HCT116 (cell line): Measurements from ENCODE around the gene CFAP45. TPM values are rescaled to one million over a fixed set of nuclear protein-coding genes. Genes with fewer than 3 reads are reported as not detected.

Experiments
- ATAC-seq: fragments of 200-7000 bp; cut with Tn5 transposase; 2 replicates; pipeline ENCODE4 v1.9.1; 2020; ENCODE audit warnings: mild to moderate bottlenecking, moderate library complexity
- BruUV-seq: library from RNA; stranded (reverse); fragments of 400-500 nt; replicated peaks from 2 replicates; lab custom pipeline; 2021; lab: Mats Ljungman, UMichigan
- CTCF ChIA-PET: fragments of 300-600 bp; sonication (Branson Sonifier 250); formaldehyde crosslinking; loops from one replicate; lab custom pipeline; 2021; ENCODE audit warnings: antibody characterized with exemption; lab: Charles Lee
- POLR2A ChIA-PET: fragments of 300-600, 350-600 bp; sonication (Branson Sonifier 250); formaldehyde crosslinking; loops from one replicate; lab custom pipeline; 2021; ENCODE audit warnings: antibody characterized with exemption; lab: Charles Lee
- RAD21 ChIA-PET, 2 experiments: fragments of 300-600 bp; sonication (Branson Sonifier 250); formaldehyde crosslinking; loops; one replicate each; lab custom pipeline; 2023; ENCODE audit warnings: low total read pairs in 2 of 2; ENCODE audit not compliant: uncharacterized antibody in 2 of 2, unreplicated experiment in 2 of 2, low non-redundant PET in 1 of 2; lab: Charles Lee
- DNase-seq: peaks from one replicate; pipeline ENCODE4 v3.0.0-alpha.2; 2010; ENCODE audit warnings: low read depth, low spot score
- H2AFZ ChIP-seq: fragments of 200-600 bp; shearing (Covaris generic), sonication (generic); 2 replicates; pipeline ENCODE4 v1.6.1; 2017; ENCODE audit warnings: low read depth, mixed run types, mixed read lengths, antibody characterized with exemption, low read length; ENCODE audit not compliant: poor library complexity, severe bottlenecking
- H3K27ac ChIP-seq: 2 replicates; pipeline ENCODE4 v1.5.1; 2012; ENCODE audit warnings: low read depth, low read length
- H3K27me3 ChIP-seq: fragments of 200-600 bp; sonication (generic); 2 replicates; pipeline ENCODE4 v1.6.1; 2016; ENCODE audit warnings: mixed run types, low read length, mixed read lengths; ENCODE audit not compliant: insufficient read depth
- H3K36me3 ChIP-seq, 2 experiments: fragments of 200-500 bp in 1 of 2; fragments of 200-600 bp in 1 of 2; sonication (Bioruptor generic) in 1 of 2; sonication (generic) in 1 of 2; 2 replicates each; pipeline versions ENCODE4 v1.5.1 to v1.6.1; 2014 to 2016; ENCODE audit warnings: low read length in 2 of 2, inconsistent platforms in 1 of 2, mixed read lengths in 1 of 2, mixed run types in 1 of 2; ENCODE audit not compliant: insufficient read depth in 2 of 2, control insufficient read depth in 1 of 2
- H3K4me1 ChIP-seq, 2 experiments: fragments of 200-600 bp in 1 of 2; sonication (generic) in 1 of 2; 2 replicates each; pipeline versions ENCODE4 v1.5.1 to v1.6.1; 2012 to 2017; ENCODE audit warnings: low read length in 2 of 2, inconsistent platforms in 1 of 2, mild to moderate bottlenecking in 1 of 2, mixed read lengths in 1 of 2, mixed run types in 1 of 2, moderate library complexity in 1 of 2; ENCODE audit not compliant: insufficient read depth in 2 of 2, control insufficient read depth in 1 of 2
- H3K4me2 ChIP-seq: fragments of 200-600 bp; sonication (generic); 2 replicates; pipeline ENCODE4 v1.6.1; 2017; ENCODE audit warnings: mixed run types, low read length, mixed read lengths
- H3K4me3 ChIP-seq, 2 experiments: fragments of 200-600 bp in 1 of 2; sonication (generic) in 1 of 2; replicated peaks in 1 of 2; 2 replicates each; pipeline ENCODE4 v1.5.1; 2011 to 2016; ENCODE audit warnings: low read length in 2 of 2, control low read depth in 1 of 2, low read depth in 1 of 2, mild to moderate bottlenecking in 1 of 2, mixed read lengths in 1 of 2, mixed run types in 1 of 2
- H3K79me2 ChIP-seq: fragments of 200-600 bp; sonication (generic); 2 replicates; pipeline ENCODE4 v1.6.1; 2017; ENCODE audit warnings: mild to moderate bottlenecking, mixed run types, low read length, moderate library complexity, mixed read lengths; ENCODE audit not compliant: insufficient read depth
- H3K9ac ChIP-seq: fragments of 200-600 bp; sonication (generic); 2 replicates; pipeline ENCODE4 v1.6.1; 2016; ENCODE audit warnings: low read length, mixed read lengths
- H3K9me2 ChIP-seq: fragments of 200-600 bp; sonication (generic), shearing (Covaris generic); 2 replicates; pipeline ENCODE4 v1.6.1; 2017; ENCODE audit warnings: mixed run types, mild to moderate bottlenecking, moderate library complexity; ENCODE audit not compliant: insufficient read depth
- H3K9me3 ChIP-seq, 2 experiments: fragments of 200-500 bp in 1 of 2; fragments of 200-600 bp in 1 of 2; sonication (Bioruptor generic) in 1 of 2; sonication (generic) in 1 of 2; 2 replicates each; pipeline ENCODE4 v1.6.1; 2014 to 2017; ENCODE audit warnings: low read length in 2 of 2, mixed read lengths in 2 of 2, inconsistent platforms in 1 of 2, low read depth in 1 of 2, mild to moderate bottlenecking in 1 of 2, mixed run types in 1 of 2, moderate library complexity in 1 of 2; ENCODE audit not compliant: control insufficient read depth in 1 of 2, insufficient read depth in 1 of 2
- H4K20me1 ChIP-seq: fragments of 200-600 bp; sonication (generic), shearing (Covaris generic); 2 replicates; pipeline ENCODE4 v1.6.1; 2017; ENCODE audit warnings: mixed run types, mild to moderate bottlenecking, moderate library complexity; ENCODE audit not compliant: insufficient read depth
- CEBPB ChIP-seq: IDR thresholded peaks from 2 replicates; pipeline ENCODE4 v1.6.1; 2012; ENCODE audit warnings: low read depth
- EGR1 ChIP-seq: IDR thresholded peaks from 2 replicates; pipeline ENCODE4 v1.6.1; 2012; ENCODE audit warnings: low read depth
- EZH2phosphoT487 ChIP-seq: fragments of 200-600 bp; IDR thresholded peaks from 2 replicates; pipeline ENCODE4 v1.6.1; 2018; ENCODE audit warnings: antibody characterized with exemption, borderline replicate concordance
- JUND ChIP-seq: IDR thresholded peaks from 2 replicates; pipeline ENCODE4 v1.6.1; 2012
- RAD21 ChIP-seq: IDR thresholded peaks from 2 replicates; pipeline ENCODE4 v1.6.1; 2012; ENCODE audit warnings: low read depth, mild to moderate bottlenecking
- SIN3A ChIP-seq: IDR thresholded peaks from 2 replicates; pipeline ENCODE4 v1.6.1; 2012; ENCODE audit warnings: low read depth
- YY1 ChIP-seq: IDR thresholded peaks from 2 replicates; pipeline ENCODE4 v1.6.1; 2011; ENCODE audit warnings: low read length, low read depth, moderate library complexity, mild to moderate bottlenecking; ENCODE audit not compliant: insufficient replicate concordance; ENCODE audit errors: extremely low read depth
- ZFX ChIP-seq: fragments of 450-650 bp; IDR thresholded peaks from 2 replicates; pipeline ENCODE4 v1.6.1; 2017
- ZNF274 ChIP-seq: fragments of 200-500 bp; sonication (Bioruptor generic); IDR thresholded peaks from 2 replicates; pipeline ENCODE4 v1.6.1; 2014; ENCODE audit warnings: mild to moderate bottlenecking, low read depth, low read length, inconsistent platforms
- intact Hi-C: fragments of 100-400 bp; cut with micrococcal nuclease; formaldehyde crosslinking; loops from 2 replicates; pipeline ENCODE4 v1.10.0; 2022
- total RNA-seq: library from RNA; stranded (reverse); gene quantifications from one replicate; pipeline ENCODE4 v1.2.1, GENCODE V29; 2021; ENCODE audit not compliant: unreplicated experiment
- TF ChIP-seq, protein P1 (sequence below): IDR thresholded peaks from 2 replicates; pipeline ENCODE4 v1.6.1; 2011; ENCODE audit warnings: mild to moderate bottlenecking, low read length, moderate library complexity; ENCODE audit not compliant: insufficient replicate concordance; ENCODE audit errors: extremely low read depth
- TF ChIP-seq, protein P2 (sequence below): IDR thresholded peaks from 2 replicates; pipeline ENCODE4 v1.6.1; 2012; ENCODE audit warnings: low read depth

Gene CFAP45
- total RNA-seq, 1 experiment from 2014 or later, result 0.59 TPM

DNA sequence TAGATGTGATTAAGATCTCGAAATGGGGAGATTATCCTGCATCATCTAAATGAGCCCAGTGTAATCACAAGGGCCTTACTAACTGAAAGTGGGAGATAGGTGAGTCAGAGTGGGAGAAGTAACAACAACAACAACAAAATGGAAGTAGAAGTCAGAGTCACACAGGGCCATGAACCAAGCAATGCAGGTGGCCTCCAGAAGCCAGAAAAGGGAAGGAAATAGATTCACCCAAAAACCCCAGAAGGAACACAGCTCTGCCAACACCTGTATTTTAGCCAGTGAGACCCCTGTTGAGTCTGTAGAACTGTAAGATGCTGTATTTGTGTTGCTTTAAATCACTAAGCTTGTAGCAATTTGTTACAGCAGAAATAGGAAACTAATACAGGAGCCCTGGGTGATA lies 21.3 kb upstream of the CFAP45 start:
- no peak overlapping the region for H3K4me3 ChIP-seq

More for the DNA sequence above, 21.3 kb upstream of the CFAP45 start:
- BruUV-seq, result no TSS peak
- ChIA-PET POLR2A (no interaction called here), RAD21 (no interaction called here), CTCF (no interaction called here)
- Histone ChIP-seq H3K9me3 (no peaks in the 10 kb centered on the region), H2AFZ (no peak overlapping the region), H4K20me1 (no peaks in the 10 kb centered on the region; the same call in 1 of the 2 replicates), H3K9ac (no peak overlapping the region), H3K4me1 (peaks cover 25 to 52% of the 10 kb centered on the region in 2 experiments), H3K27ac (no peak overlapping the region), H3K27me3 (no peaks in the 10 kb centered on the region), H3K79me2 (peaks cover 36% of the 10 kb centered on the region), H3K36me3 (peaks cover 7 to 14% of the 10 kb centered on the region in 2 experiments; a peak in 2 of 4 replicates), H3K4me2 (no peak overlapping the region), H3K9me2 (no peaks in the 10 kb centered on the region)
- ATAC-seq, result no peak
- no peak for DNase-seq
- TF ChIP-seq, protein P1, sequence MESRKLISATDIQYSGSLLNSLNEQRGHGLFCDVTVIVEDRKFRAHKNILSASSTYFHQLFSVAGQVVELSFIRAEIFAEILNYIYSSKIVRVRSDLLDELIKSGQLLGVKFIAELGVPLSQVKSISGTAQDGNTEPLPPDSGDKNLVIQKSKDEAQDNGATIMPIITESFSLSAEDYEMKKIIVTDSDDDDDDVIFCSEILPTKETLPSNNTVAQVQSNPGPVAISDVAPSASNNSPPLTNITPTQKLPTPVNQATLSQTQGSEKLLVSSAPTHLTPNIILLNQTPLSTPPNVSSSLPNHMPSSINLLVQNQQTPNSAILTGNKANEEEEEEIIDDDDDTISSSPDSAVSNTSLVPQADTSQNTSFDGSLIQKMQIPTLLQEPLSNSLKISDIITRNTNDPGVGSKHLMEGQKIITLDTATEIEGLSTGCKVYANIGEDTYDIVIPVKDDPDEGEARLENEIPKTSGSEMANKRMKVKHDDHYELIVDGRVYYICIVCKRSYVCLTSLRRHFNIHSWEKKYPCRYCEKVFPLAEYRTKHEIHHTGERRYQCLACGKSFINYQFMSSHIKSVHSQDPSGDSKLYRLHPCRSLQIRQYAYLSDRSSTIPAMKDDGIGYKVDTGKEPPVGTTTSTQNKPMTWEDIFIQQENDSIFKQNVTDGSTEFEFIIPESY, result no peak
- TF ChIP-seq, protein P2, sequence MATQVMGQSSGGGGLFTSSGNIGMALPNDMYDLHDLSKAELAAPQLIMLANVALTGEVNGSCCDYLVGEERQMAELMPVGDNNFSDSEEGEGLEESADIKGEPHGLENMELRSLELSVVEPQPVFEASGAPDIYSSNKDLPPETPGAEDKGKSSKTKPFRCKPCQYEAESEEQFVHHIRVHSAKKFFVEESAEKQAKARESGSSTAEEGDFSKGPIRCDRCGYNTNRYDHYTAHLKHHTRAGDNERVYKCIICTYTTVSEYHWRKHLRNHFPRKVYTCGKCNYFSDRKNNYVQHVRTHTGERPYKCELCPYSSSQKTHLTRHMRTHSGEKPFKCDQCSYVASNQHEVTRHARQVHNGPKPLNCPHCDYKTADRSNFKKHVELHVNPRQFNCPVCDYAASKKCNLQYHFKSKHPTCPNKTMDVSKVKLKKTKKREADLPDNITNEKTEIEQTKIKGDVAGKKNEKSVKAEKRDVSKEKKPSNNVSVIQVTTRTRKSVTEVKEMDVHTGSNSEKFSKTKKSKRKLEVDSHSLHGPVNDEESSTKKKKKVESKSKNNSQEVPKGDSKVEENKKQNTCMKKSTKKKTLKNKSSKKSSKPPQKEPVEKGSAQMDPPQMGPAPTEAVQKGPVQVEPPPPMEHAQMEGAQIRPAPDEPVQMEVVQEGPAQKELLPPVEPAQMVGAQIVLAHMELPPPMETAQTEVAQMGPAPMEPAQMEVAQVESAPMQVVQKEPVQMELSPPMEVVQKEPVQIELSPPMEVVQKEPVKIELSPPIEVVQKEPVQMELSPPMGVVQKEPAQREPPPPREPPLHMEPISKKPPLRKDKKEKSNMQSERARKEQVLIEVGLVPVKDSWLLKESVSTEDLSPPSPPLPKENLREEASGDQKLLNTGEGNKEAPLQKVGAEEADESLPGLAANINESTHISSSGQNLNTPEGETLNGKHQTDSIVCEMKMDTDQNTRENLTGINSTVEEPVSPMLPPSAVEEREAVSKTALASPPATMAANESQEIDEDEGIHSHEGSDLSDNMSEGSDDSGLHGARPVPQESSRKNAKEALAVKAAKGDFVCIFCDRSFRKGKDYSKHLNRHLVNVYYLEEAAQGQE, result no peak
- no peak for TF ChIP-seq YY1
- TF ChIP-seq EZH2phosphoT487, result no peak
- no peak for TF ChIP-seq ZNF274
- no peak for TF ChIP-seq CEBPB
- no peak for TF ChIP-seq JUND
- TF ChIP-seq EGR1, result no peak
- no peak for TF ChIP-seq SIN3A
- no peak for TF ChIP-seq RAD21
- no peak for TF ChIP-seq ZFX
- intact Hi-C loops, result no loop called here
